HFF-Myc (cell line): ENCODE data around the gene FOXC2.

Source experiments
- DNase-seq: peaks from one replicate; pipeline ENCODE4 v3.0.0-alpha.2; 2011; ENCODE audit warnings: low read depth; ENCODE audit errors: extremely low read depth
- H3K4me3 ChIP-seq: replicated peaks from 2 replicates; pipeline ENCODE4 v1.5.1; 2011; ENCODE audit warnings: low read depth, mild to moderate bottlenecking, control low read depth, low read length
- TF ChIP-seq, protein P1 (sequence below): IDR thresholded peaks from 2 replicates; pipeline ENCODE4 v1.5.1; 2012; ENCODE audit warnings: mild to moderate bottlenecking, low read depth, low read length, control low read depth; ENCODE audit errors: missing control alignments

The FOXC2 gene

DNA sequence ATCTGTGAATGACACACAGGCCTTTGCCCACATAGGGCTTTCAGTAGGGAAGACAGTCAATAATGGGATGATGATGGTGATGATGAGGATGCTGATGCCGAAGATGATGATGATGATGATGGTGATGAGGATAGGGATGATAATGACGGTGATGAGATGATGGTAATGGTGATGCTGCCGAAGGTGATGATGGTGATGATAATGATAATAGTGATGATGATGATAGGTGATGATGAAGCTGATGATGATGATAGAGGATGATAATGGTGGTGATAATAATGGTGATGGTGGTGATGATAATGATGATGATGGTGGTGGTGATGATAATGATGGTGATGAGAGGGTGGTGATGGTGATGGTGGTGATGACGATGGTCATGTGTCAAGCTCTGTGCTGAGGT, 24.6 kb downstream of the FOXC2 start:
- TF ChIP-seq, protein P1, sequence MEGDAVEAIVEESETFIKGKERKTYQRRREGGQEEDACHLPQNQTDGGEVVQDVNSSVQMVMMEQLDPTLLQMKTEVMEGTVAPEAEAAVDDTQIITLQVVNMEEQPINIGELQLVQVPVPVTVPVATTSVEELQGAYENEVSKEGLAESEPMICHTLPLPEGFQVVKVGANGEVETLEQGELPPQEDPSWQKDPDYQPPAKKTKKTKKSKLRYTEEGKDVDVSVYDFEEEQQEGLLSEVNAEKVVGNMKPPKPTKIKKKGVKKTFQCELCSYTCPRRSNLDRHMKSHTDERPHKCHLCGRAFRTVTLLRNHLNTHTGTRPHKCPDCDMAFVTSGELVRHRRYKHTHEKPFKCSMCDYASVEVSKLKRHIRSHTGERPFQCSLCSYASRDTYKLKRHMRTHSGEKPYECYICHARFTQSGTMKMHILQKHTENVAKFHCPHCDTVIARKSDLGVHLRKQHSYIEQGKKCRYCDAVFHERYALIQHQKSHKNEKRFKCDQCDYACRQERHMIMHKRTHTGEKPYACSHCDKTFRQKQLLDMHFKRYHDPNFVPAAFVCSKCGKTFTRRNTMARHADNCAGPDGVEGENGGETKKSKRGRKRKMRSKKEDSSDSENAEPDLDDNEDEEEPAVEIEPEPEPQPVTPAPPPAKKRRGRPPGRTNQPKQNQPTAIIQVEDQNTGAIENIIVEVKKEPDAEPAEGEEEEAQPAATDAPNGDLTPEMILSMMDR, result no peak
- DNase-seq, result no peak
- no peak overlapping the region for H3K4me3 ChIP-seq

DNA sequence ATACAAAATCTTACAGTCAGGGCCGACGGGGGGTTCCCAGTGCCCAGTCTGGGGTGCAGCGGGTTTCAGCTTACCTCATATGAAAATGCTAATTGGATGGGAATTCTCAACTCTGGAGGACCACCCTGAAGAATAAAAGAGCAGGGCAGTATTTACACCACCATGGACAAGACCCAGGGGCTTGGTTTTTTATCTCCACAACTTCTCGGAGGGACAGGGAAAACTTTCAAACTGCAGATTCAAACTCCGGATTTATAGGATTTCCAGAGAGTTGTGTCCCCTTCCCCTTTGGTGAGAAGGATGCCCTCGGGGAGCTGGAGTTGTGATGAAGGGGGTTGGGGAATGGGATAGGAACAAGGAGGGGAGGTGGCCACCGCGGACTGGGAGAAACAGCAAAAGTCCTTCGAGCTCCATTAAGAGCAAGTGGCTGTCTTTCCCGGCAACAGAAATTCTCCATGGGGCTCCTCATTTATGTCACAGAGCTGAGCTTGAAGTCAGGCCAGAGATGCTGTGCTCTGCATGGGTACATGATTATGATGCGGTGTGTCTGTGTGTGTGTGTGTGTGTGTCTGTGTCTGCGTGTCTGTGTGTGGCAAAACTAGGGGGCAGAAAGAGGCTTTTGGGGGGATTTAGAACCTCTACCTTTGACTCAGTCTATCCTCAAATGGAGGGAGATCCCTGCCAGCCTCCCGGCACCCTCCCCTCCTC, 27.4 kb downstream of the FOXC2 start:
- DNase-seq, result no peak
- TF ChIP-seq, protein P1, result no peak
- H3K4me3 ChIP-seq, result no peak overlapping the region

DNA sequence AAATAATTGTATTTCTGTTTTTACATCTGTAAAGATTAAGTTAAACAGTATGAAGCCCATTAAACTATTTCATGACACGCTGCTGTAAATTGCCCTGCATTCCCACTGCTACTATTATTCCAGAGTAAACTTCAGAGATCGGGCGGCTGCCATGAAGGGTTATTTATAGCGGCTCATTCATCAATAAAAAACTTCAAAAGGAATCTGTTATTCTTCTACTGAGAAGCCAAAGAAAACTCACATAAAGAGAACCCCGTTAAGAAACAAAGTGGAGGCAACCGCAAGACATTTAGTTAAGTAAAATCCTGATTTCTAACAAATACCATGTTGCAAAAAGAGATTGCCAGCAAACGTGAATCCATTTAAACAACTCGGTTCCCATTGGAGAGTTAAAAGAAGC, 28.1 kb downstream of the FOXC2 start:
- no peak overlapping the region for H3K4me3 ChIP-seq
- no peak for DNase-seq
- TF ChIP-seq, protein P1, result no peak

DNA sequence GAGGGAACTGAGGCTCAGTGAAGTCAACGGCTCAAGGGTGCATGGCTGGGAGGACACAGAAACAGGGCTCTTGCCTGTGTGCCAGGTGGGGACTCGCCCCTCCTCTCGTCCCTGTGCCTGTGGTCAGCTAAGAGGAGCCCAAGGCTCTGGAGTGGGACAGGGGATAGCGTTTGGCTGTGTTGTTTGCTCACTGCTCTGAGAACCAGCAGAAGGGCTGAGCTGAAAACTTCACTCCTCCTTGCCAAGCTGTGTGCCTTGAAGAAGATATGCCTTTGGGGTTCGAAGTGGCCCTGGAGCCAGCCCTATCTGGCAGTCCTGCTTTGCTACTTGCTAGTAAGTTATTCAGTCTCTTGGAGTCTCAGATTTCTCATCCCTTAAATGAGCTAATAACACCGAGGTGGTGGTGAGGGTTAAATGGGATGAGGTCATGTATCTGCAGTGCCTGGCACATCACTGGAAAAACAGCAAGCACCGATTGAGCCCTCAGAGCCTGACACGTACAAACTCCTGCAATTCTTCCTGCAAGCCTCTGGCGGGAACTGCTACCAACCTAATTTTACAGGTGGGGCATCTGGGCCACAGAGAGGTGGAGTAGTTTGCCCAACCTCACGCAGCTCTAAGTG, 29.5 kb downstream of the FOXC2 start:
- TF ChIP-seq, protein P1, result no peak
- no peak overlapping the region for H3K4me3 ChIP-seq
- DNase-seq, result no peak

DNA sequence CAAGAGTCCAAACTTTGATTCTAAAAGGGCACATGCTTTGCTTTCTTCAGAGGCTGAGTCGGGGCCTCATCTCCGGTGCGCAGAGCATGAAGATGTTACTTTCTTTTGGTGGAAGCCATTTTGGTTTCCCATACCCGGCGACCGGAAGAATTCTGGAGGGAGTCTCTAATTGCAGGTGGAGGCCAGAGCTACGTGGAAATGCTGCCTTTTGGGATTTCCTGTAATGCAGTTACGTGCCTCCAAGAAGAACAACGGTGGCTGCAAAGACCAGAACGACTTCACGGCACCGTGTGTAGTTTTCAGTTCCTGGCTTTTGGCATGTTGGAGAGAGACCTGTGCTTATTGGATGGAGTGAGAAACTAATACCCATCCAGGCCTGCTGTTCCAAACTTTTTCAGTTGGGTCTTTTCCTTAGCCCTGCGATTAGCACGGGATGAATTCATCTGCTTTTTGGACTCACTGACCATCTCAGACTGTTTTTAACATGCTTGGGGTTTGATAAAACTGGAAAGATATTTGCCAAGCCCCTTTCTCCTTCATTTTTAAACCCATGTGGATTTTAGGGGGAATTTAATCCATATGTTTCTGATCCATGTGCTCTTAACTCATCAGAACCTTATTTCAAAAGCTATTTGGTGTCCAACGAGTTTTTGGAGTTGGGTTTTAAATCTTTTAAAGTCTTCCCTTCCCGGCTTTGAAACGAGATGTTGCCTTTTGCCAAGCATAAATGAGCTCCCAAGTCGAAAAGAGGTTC, 30.7 kb downstream of the FOXC2 start:
- H3K4me3 ChIP-seq, result no peak overlapping the region
- TF ChIP-seq, protein P1, result no peak
- no peak for DNase-seq

DNA sequence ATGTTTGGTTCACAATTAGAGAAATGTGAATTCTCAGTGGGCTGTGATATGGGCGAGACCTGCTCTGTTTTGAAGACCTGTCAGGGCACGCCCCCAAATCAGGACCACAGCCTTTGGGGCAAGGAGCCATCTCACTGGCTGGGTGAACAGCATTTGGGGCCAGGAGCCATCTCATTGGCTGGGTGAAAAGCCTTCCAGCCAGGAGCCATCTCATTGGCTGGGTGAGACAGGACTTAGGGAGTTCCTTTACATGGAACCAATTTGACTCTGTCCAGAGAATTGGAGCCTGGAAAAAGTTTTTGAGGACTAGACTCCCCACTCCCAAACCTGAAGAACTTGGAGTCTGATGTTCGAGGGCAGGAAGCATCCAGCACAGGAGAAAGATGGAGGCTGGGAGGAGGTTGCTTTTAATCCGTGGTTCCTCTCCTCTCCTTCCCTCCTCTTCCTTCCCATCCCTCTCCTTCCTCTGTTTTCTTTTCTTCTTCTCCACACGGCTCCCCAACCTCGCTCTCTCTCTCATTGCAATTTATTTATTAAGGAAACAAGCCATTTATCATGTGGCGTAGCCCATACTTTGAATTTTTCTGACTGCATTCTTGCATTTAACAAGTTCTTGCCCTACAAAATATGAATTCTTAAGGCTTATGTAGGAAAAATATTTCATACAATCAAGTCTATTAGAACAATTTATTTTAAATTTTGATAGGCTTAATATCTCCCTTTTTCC, 31.4 kb downstream of the FOXC2 start:
- no peak overlapping the region for H3K4me3 ChIP-seq
- no peak for DNase-seq
- TF ChIP-seq, protein P1, result no peak
